HepG2 (cell line): ENCODE results near the gene ANO1.

Experiments
- EHMT2 ChIP-seq: fragments of 200-600 bp; sonication (generic); IDR thresholded peaks from 2 replicates; pipeline ENCODE4 v1.7.0; 2017; ENCODE audit warnings: antibody characterized with exemption, low read depth, low read length, borderline replicate concordance
- HCFC1 ChIP-seq: fragments of 150-350 bp; IDR thresholded peaks from 2 replicates; pipeline ENCODE4 v1.6.1; 2014; ENCODE audit warnings: low read depth, low read length
- TF ChIP-seq, protein P1 (sequence below): sonication (generic); formaldehyde crosslinking; IDR thresholded peaks from 2 replicates; pipeline ENCODE4 v1.5.1; 2020; ENCODE audit warnings: mild to moderate bottlenecking, missing genetic modification reagents, borderline replicate concordance

DNA sequence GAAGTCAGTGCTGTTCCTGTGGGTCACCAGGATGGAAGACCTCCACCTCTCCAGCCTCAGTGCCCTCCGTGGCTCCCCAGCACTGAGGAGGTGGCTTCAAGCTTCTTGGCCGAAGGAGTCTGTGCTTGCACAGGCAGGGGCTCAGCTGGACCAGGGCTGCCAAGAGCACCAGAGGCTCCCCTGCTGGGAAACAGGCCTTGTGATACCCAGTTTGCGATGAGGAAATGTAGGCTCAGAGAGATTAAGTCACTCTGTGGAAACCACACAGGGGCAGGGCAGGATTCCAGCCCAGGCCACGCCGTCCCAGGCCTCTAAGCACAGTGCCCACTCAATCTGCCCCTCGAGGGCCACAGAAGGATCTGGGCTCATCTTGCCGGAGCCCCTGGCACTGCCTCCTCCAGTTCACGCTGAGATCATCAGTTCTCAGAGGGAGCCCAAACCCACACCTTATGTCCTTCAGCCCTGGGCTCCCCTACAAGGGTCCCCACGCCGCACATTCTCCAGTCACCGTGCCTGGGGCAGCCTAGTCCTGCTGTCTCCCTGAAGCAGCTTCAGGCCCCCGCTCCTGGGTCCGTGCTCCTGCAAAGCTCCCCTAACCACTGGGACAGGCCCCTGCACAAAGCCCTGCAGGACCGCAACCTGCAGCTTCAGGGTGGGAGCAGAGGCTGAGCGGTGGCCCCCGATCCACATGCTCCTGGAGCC, 21.6 kb downstream of the ANO1 start:
- TF ChIP-seq EHMT2 (no peak), HCFC1 (no peak)
- TF ChIP-seq, protein P1, sequence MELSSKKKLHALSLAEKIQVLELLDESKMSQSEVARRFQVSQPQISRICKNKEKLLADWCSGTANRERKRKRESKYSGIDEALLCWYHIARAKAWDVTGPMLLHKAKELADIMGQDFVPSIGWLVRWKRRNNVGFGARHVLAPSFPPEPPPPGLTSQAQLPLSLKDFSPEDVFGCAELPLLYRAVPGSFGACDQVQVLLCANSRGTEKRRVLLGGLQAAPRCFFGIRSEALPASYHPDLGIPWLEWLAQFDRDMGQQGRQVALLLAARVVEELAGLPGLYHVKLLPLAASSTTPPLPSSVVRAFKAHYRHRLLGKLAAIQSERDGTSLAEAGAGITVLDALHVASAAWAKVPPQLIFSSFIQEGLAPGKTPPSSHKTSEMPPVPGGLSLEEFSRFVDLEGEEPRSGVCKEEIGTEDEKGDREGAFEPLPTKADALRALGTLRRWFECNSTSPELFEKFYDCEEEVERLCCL: no peak
